HG03280 (cell line): ENCODE measurements around the gene PLGRKT.
"Not testable (repeated sequence)": the region's sequence is repeated elsewhere in the genome, so short reads cannot be mapped to it uniquely, and the experiment has no call there.

Experiments
- ATAC-seq: cut with Tn5 transposase; IDR thresholded peaks from one replicate; pipeline ENCODE4 v1.9.1; 2021; ENCODE audit warnings: mild to moderate bottlenecking, moderate library complexity; ENCODE audit not compliant: unreplicated experiment

The PLGRKT gene

DNA sequence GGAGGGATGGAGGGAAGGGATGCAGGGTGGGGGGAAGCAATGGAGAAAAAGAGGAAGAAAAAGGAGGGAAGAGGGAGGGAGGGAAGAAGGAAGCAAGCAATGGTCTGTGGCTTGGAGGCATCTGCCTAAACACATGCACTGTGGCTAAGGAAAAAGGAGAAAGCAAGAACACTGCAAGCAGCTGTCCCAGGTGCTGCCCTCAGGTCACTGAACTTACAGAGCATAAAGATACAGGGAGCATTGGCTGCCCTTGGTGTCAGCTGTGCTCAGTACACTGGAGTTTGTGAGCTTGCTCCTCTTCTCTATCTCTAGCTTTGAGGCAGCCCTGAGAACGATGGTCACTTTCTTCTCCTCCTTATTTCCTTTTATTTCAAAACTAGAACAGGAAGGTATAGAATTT, 116.1 kb downstream of the PLGRKT start:
- ATAC-seq: not testable (repeated sequence)

- ATAC-seq: no peak
Measured at GRCh38 chr9:5321058-5321457, 116.7 kb downstream of the PLGRKT start.

- ATAC-seq: not testable (repeated sequence)
Measured at GRCh38 chr9:5316406-5316805, 121.3 kb downstream of the PLGRKT start.

DNA sequence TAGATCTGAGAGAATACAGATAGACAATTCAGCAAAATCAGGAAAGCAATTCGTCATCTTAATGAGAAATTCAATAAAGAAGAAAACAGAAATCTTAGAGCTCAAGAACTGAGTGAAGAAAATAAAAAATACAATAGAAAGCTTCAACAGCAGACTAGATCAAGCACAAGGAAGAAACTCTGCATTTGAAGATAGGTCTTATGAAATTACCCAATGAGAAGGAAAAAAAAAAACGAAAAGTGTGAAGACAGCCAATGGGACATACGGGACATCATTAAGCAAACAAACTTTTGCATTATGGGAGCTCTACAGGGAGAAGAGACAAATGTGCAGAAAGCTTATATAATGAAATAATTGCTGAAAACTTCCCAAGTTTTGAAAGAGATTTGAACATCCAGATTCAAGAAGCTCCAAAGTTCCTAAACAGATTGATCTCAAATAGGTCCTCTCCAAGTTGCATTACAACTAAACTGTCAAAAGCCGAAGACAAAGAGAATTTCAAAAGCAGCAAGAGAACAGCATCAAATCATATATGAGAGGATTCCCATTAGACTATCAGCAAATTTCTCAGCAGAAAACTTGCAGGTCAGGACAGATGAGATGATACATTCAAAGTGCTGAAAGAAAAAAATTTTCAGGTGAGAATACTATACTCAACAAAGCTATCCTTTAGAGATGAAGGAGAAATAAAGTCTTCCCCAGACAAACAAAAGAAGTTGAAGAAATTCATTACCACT, 122.4 kb downstream of the PLGRKT start:
- no peak for ATAC-seq

GRCh38 chr9:5310851-5311250, 126.9 kb downstream of the PLGRKT start:
- no peak for ATAC-seq
